ENCODE results near the gene GALNT15. TPM values are rescaled to one million over a fixed set of nuclear protein-coding genes. Genes with fewer than 3 reads are reported as not detected.

Gene GALNT15
- polyA plus RNA-seq, 1 of the 3 experiments (the other 2 are of a cell fraction) = 4.7 TPM

GRCh38 chr3:16177962-16178627 lies 3.6 kb downstream of the GALNT15 start:
- peak overlapping the region in 1 of 2 experiments; percentile 71; a peak in 2 of 4 replicates for H3K27ac ChIP-seq (ENCODE audit: low read depth in 2 of 2, low read length in 1 of 2)
- H2AFZ ChIP-seq (ENCODE audit: low read depth) = no peak overlapping the region
- H3K9ac ChIP-seq = peak overlapping the region; percentile 12; the same call in 1 of the 2 replicates
- peak overlapping the region; percentile 78 for H3K4me2 ChIP-seq
- CTCF ChIA-PET = interaction anchor here (0.5 to 4.3 kb wide), 73 partner anchors 8 to 975 kb away, joined by 3 to 160 read pairs (median 4); partner anchors contain the start of gene DPH3
- H3K9me3 ChIP-seq = no peaks in the 10 kb centered on the region
- POLR2A ChIA-PET = no interaction called here
- H3K4me1 ChIP-seq (ENCODE audit: control insufficient read depth in 1 of 2, insufficient read depth in 2 of 2, low read depth in 1 of 2, low read length in 1 of 2) = peaks cover 14 to 15% of the 10 kb centered on the region in 2 experiments
- TF ChIP-seq TCF12 (IDR thresholded peaks at IDR 0.05) (peak; percentile 49; the same call in 1 of the 2 replicates), SMC3 (IDR thresholded peaks at IDR 0.05; ENCODE audit: low read depth, low read length) (peak; percentile 100), MXI1 (IDR thresholded peaks at IDR 0.05; ENCODE audit: low read depth, low read length) (no peak), FOXJ3 (CRISPR knock-in tag; IDR thresholded peaks at IDR 0.05) (no peak), NFIC (IDR thresholded peaks at IDR 0.05; ENCODE audit: borderline replicate concordance) (peak; percentile 65; the same call in 1 of the 2 replicates), RXRA (IDR thresholded peaks at IDR 0.05; ENCODE audit: borderline replicate concordance, low read depth) (peak; percentile 51; the same call in 1 of the 2 replicates), NRF1 (IDR thresholded peaks at IDR 0.05; ENCODE audit: low read depth, low read length) (peak; percentile 62), USF1 (IDR thresholded peaks at IDR 0.05; ENCODE audit: borderline replicate concordance, low read depth) (no peak), RFX5 (IDR thresholded peaks at IDR 0.05; ENCODE audit: low read length) (0 out of 2 replicates have a peak, but pooled peaks have one; percentile 30), RAD21 (IDR thresholded peaks at IDR 0.05; ENCODE audit: low read length) (peak; percentile 93), ZBTB33 (IDR thresholded peaks at IDR 0.05; ENCODE audit: borderline replicate concordance, low read depth) (no peak), TAF1 (IDR thresholded peaks at IDR 0.05; ENCODE audit: borderline replicate concordance, low read depth, low read length) (peak; percentile 30; the same call in 1 of the 2 replicates), RCOR1 (IDR thresholded peaks at IDR 0.05; ENCODE audit: low read length) (peak; percentile 52), EP300 (IDR thresholded peaks at IDR 0.05; ENCODE audit: borderline replicate concordance in 1 of 2, low read depth in 1 of 2, low read length in 1 of 2) (peak in 1 of 2 experiments; percentile 27; a peak in 1 of 4 replicates), TEAD4 (IDR thresholded peaks at IDR 0.05; ENCODE audit: borderline replicate concordance, insufficient read depth) (0 out of 2 replicates have a peak, but pooled peaks have one; percentile 37), EZH2phosphoT487 (IDR thresholded peaks at IDR 0.05; ENCODE audit: borderline replicate concordance, low read depth) (no peak)
- TF ChIP-seq, protein P1, sequence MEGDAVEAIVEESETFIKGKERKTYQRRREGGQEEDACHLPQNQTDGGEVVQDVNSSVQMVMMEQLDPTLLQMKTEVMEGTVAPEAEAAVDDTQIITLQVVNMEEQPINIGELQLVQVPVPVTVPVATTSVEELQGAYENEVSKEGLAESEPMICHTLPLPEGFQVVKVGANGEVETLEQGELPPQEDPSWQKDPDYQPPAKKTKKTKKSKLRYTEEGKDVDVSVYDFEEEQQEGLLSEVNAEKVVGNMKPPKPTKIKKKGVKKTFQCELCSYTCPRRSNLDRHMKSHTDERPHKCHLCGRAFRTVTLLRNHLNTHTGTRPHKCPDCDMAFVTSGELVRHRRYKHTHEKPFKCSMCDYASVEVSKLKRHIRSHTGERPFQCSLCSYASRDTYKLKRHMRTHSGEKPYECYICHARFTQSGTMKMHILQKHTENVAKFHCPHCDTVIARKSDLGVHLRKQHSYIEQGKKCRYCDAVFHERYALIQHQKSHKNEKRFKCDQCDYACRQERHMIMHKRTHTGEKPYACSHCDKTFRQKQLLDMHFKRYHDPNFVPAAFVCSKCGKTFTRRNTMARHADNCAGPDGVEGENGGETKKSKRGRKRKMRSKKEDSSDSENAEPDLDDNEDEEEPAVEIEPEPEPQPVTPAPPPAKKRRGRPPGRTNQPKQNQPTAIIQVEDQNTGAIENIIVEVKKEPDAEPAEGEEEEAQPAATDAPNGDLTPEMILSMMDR (IDR thresholded peaks at IDR 0.05) = peak; percentile 96
- TF ChIP-seq, protein P2, sequence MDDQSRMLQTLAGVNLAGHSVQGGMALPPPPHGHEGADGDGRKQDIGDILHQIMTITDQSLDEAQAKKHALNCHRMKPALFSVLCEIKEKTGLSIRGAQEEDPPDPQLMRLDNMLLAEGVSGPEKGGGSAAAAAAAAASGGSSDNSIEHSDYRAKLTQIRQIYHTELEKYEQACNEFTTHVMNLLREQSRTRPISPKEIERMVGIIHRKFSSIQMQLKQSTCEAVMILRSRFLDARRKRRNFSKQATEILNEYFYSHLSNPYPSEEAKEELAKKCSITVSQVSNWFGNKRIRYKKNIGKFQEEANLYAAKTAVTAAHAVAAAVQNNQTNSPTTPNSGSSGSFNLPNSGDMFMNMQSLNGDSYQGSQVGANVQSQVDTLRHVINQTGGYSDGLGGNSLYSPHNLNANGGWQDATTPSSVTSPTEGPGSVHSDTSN (IDR thresholded peaks at IDR 0.05) = 0 out of 2 replicates have a peak, but pooled peaks have one; percentile 25
- TF ChIP-seq, protein P3, sequence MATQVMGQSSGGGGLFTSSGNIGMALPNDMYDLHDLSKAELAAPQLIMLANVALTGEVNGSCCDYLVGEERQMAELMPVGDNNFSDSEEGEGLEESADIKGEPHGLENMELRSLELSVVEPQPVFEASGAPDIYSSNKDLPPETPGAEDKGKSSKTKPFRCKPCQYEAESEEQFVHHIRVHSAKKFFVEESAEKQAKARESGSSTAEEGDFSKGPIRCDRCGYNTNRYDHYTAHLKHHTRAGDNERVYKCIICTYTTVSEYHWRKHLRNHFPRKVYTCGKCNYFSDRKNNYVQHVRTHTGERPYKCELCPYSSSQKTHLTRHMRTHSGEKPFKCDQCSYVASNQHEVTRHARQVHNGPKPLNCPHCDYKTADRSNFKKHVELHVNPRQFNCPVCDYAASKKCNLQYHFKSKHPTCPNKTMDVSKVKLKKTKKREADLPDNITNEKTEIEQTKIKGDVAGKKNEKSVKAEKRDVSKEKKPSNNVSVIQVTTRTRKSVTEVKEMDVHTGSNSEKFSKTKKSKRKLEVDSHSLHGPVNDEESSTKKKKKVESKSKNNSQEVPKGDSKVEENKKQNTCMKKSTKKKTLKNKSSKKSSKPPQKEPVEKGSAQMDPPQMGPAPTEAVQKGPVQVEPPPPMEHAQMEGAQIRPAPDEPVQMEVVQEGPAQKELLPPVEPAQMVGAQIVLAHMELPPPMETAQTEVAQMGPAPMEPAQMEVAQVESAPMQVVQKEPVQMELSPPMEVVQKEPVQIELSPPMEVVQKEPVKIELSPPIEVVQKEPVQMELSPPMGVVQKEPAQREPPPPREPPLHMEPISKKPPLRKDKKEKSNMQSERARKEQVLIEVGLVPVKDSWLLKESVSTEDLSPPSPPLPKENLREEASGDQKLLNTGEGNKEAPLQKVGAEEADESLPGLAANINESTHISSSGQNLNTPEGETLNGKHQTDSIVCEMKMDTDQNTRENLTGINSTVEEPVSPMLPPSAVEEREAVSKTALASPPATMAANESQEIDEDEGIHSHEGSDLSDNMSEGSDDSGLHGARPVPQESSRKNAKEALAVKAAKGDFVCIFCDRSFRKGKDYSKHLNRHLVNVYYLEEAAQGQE (IDR thresholded peaks at IDR 0.05; ENCODE audit: low read depth, low read length) = no peak
- TF ChIP-seq, protein P4, sequence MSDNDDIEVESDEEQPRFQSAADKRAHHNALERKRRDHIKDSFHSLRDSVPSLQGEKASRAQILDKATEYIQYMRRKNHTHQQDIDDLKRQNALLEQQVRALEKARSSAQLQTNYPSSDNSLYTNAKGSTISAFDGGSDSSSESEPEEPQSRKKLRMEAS (IDR thresholded peaks at IDR 0.05; ENCODE audit: low read depth) = peak; percentile 77; the same call in 1 of the 2 replicates
- H3K79me2 ChIP-seq (ENCODE audit: insufficient read depth) = peaks cover 21% of the 10 kb centered on the region
- 30% methylated on average over 21 of the region's 22 CpGs for WGBS (ENCODE audit: low lambda C conversion rate)
- no peaks in the 10 kb centered on the region for H4K20me1 ChIP-seq (ENCODE audit: insufficient read depth)
- no peaks in the 10 kb centered on the region for H3K27me3 ChIP-seq (ENCODE audit: insufficient read depth)
- peaks cover 22% of the 10 kb centered on the region for H3F3A ChIP-seq (replicated peaks; ENCODE audit: insufficient read depth)
- no peaks in the 10 kb centered on the region for H3K36me3 ChIP-seq (replicated peaks in 1 of 2; ENCODE audit: control insufficient read depth in 1 of 2, insufficient read depth in 2 of 2, low read length in 1 of 2)
- no peaks in the 10 kb centered on the region for H3K9me2 ChIP-seq
- H3K4me3 ChIP-seq (ENCODE audit: low read depth in 2 of 2, low read length in 1 of 2) = peak overlapping the region in 1 of 2 experiments; percentile 51; a peak in 2 of 4 replicates
- peak; percentile 88 for DNase-seq
